GF-D8 (cell line): Measurements from ENCODE around the gene RIMS4.

ENCODE experiments used
- DNase-seq: peaks from one replicate; lab custom pipeline; 2025; lab: John Stamatoyannopoulos, UW

Gene RIMS4

GRCh38 chr20:44810391-44811149, at the start of gene RIMS4:
TSS of gene RIMS4 (minus strand) at chr20:44810546. CDS start at chr20:44810271, 275 bp downstream.
- no peak for DNase-seq

- DNase-seq, result no peak
Measured at GRCh38 chr20:44858606-44859360, 48.4 kb upstream of the RIMS4 start.

GRCh38 chr20:44856856-44857448, 46.6 kb upstream of the RIMS4 start:
- DNase-seq, result no peak

GRCh38 chr20:44856442-44856841, 46.1 kb upstream of the RIMS4 start:
- no peak for DNase-seq

GRCh38 chr20:44851545-44851944, 41.2 kb upstream of the RIMS4 start:
- no peak for DNase-seq

- DNase-seq, result no peak
Measured at GRCh38 chr20:44850837-44851236, 40.5 kb upstream of the RIMS4 start.

GRCh38 chr20:44850272-44850671, 39.9 kb upstream of the RIMS4 start:
- no peak for DNase-seq

- DNase-seq, result no peak
Measured at GRCh38 chr20:44849703-44850102, 39.4 kb upstream of the RIMS4 start.

- no peak for DNase-seq
Measured at GRCh38 chr20:44848254-44849015, 38.1 kb upstream of the RIMS4 start.

- no peak for DNase-seq
Measured at GRCh38 chr20:44843876-44844275, 33.5 kb upstream of the RIMS4 start.

- DNase-seq, result no peak
Measured at GRCh38 chr20:44841955-44842354, 31.6 kb upstream of the RIMS4 start.

- DNase-seq, result no peak
Measured at GRCh38 chr20:44840826-44841225, 30.5 kb upstream of the RIMS4 start.

- DNase-seq, result no peak
Measured at GRCh38 chr20:44839481-44839880, 29.1 kb upstream of the RIMS4 start.

GRCh38 chr20:44838521-44838920, 28.2 kb upstream of the RIMS4 start:
- DNase-seq, result no peak

- DNase-seq, result no peak
Measured at GRCh38 chr20:44837946-44838345, 27.6 kb upstream of the RIMS4 start.

- DNase-seq, result no peak
Measured at GRCh38 chr20:44836601-44837120, 26.3 kb upstream of the RIMS4 start.

GRCh38 chr20:44835661-44836221, 25.4 kb upstream of the RIMS4 start:
- no peak for DNase-seq

GRCh38 chr20:44835116-44835515, 24.8 kb upstream of the RIMS4 start:
- no peak for DNase-seq

- no peak for DNase-seq
Measured at GRCh38 chr20:44834693-44835092, 24.3 kb upstream of the RIMS4 start.

- no peak for DNase-seq
Measured at GRCh38 chr20:44833437-44833836, 23.1 kb upstream of the RIMS4 start.

GRCh38 chr20:44832724-44833123, 22.4 kb upstream of the RIMS4 start:
- DNase-seq, result no peak

GRCh38 chr20:44830995-44831394, 20.6 kb upstream of the RIMS4 start:
- no peak for DNase-seq
